Gastroesophageal sphincter (tissue), 4 donors: ENCODE results near the gene FAM228B. TPM values are rescaled to one million over a fixed set of nuclear protein-coding genes. Genes with fewer than 3 reads are reported as not detected.

Experiments
- ATAC-seq: fragments of 150-250 bp; one replicate; pipeline ENCODE4 v1.9.1; 2016; ENCODE audit warnings: mild to moderate bottlenecking, moderate library complexity
- H3K27ac ChIP-seq, 4 donors: fragments of 200-600 bp; sonication (generic) in 3 of 4; 1 replicate in 3 of 4; 2 replicates in 1 of 4; pipeline ENCODE4 v1.5.1; 2016 to 2019
- H3K27me3 ChIP-seq: fragments of 200-600 bp; sonication (generic); one replicate; pipeline ENCODE4 v1.5.1; 2019
- H3K36me3 ChIP-seq, 2 donors: fragments of 200-600 bp; sonication (generic); one replicate each; pipeline ENCODE4 v1.5.1; 2019; ENCODE audit warnings: control low read depth in 1 of 2
- H3K4me1 ChIP-seq, 3 donors: fragments of 200-600 bp; sonication (generic); 1 replicate in 2 of 3; 2 replicates in 1 of 3; pipeline ENCODE4 v1.5.1; 2016 to 2019; ENCODE audit warnings: control low read depth in 2 of 3
- H3K4me3 ChIP-seq, 2 donors: fragments of 200-600 bp; sonication (generic); one replicate each; pipeline ENCODE4 v1.5.1; 2019; ENCODE audit warnings: mild to moderate bottlenecking in 1 of 2, moderate library complexity in 1 of 2
- H3K9me3 ChIP-seq, 3 donors: fragments of 200-600 bp; sonication (generic); one replicate each; pipeline ENCODE4 v1.5.1; 2017 to 2019; ENCODE audit warnings: control low read depth in 2 of 3
- EP300 ChIP-seq: sonication (generic); formaldehyde crosslinking; IDR thresholded peaks from one replicate; pipeline ENCODE4 v1.6.1; 2017; ENCODE audit warnings: antibody characterized with exemption, mild to moderate bottlenecking
- POLR2A ChIP-seq, 2 donors: fragments of 450-650 bp; IDR thresholded peaks; one replicate each; pipeline ENCODE4 v1.6.1; 2017; ENCODE audit warnings: antibody characterized with exemption in 2 of 2, mild to moderate bottlenecking in 2 of 2, moderate library complexity in 1 of 2
- POLR2AphosphoS5 ChIP-seq: sonication (generic); formaldehyde crosslinking; IDR thresholded peaks from one replicate; pipeline ENCODE4 v1.6.1; 2017; ENCODE audit warnings: antibody characterized with exemption
- whole genome bisulfite sequencing, 2 donors: methylation state at CpG; one replicate each; pipeline ENCODE4 v1.1.5; 2018; ENCODE audit warnings: low coverage in 1 of 2; 5-methylcytosine and 5-hydroxymethylcytosine counted together
- total RNA-seq, 4 donors: library from RNA; depleted of rRNA; stranded (reverse); fragments of >200 nt; gene quantifications; one replicate each; pipeline ENCODE4 v1.1.0, GENCODE V29; 2016
- TF ChIP-seq, protein P1 (sequence below), 4 experiments: fragments of 200-600 bp in 2 of 4; fragments of 450-650 bp in 2 of 4; sonication (generic) in 1 of 4; IDR thresholded peaks; one replicate each; pipeline ENCODE4 v1.5.1; 2017 to 2019; ENCODE audit warnings: antibody characterized with exemption in 4 of 4, mild to moderate bottlenecking in 2 of 4, moderate library complexity in 2 of 4

FAM228B gene
- total RNA-seq, 4 donors from 2014 or later: 24.0 to 45.5 (median 30.9) TPM

DNA sequence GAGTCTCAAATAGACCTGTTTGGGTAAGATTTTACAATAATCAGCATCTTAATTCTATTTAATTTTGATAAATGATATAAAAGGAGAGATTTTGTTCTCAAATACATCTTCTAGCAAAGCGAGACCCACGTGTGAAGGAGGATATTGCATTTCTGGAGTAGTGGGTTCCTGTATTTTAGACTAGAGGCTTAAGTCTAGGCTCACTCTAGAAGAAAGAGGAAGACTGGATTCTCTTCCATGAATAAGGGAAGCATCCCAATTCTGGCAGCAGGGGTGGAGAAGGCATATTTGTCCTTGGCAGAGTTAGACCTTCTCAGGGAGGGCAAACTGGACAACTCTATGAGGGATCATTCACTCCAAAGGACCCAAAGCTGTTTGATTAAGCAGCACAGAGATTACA lies 40.3 kb downstream of the FAM228B start:
- Histone ChIP-seq H3K27ac (no peak overlapping the region), H3K27me3 (no peaks in the 10 kb centered on the region), H3K36me3 (peaks cover 0 to 43% of the 10 kb centered on the region in 2 donors), H3K4me1 (no peaks in the 10 kb centered on the region), H3K9me3 (no peaks in the 10 kb centered on the region), H3K4me3 (no peak overlapping the region)
- no peak for TF ChIP-seq EP300
- TF ChIP-seq, protein P1, sequence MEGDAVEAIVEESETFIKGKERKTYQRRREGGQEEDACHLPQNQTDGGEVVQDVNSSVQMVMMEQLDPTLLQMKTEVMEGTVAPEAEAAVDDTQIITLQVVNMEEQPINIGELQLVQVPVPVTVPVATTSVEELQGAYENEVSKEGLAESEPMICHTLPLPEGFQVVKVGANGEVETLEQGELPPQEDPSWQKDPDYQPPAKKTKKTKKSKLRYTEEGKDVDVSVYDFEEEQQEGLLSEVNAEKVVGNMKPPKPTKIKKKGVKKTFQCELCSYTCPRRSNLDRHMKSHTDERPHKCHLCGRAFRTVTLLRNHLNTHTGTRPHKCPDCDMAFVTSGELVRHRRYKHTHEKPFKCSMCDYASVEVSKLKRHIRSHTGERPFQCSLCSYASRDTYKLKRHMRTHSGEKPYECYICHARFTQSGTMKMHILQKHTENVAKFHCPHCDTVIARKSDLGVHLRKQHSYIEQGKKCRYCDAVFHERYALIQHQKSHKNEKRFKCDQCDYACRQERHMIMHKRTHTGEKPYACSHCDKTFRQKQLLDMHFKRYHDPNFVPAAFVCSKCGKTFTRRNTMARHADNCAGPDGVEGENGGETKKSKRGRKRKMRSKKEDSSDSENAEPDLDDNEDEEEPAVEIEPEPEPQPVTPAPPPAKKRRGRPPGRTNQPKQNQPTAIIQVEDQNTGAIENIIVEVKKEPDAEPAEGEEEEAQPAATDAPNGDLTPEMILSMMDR (IDR thresholded peaks at IDR 0.05): no peak
- no peak for TF ChIP-seq POLR2A (IDR thresholded peaks at IDR 0.05)
- 76 to 85% methylated on average over 2 of the region's 2 CpGs for WGBS, 2 donors
- no peak for ATAC-seq

DNA sequence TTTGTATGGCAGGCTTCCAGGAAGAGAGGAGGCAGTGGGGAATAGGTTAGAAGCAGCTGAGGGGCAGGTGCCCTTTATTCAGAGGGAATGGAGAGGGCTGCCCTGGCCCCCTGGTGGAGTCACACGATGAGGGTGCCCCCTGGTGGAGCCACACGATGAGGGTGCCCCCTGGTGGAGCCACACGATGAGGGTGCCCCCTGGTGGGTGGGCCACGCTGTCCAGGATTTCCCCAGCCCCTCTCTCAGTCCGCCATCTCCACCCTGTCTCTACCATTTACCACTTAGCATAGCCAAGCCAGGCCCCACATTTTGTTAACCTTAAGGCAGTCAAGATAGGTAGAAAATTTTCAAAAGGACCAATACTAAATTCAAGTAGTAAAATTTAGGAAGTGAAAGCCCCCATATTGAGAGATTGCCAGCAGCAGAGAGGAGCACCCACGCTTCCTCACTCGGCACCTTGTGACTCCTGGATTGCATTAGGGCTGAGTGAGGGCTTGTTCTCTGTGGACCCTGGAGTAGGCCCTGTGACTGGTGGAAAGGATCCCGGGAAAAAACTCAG lies 41.2 kb downstream of the FAM228B start:
- ATAC-seq: no peak
- Histone ChIP-seq H3K36me3 (peaks cover 0 to 43% of the 10 kb centered on the region in 2 donors), H3K4me3 (no peak overlapping the region), H3K27ac (no peak overlapping the region), H3K27me3 (no peaks in the 10 kb centered on the region), H3K9me3 (no peaks in the 10 kb centered on the region), H3K4me1 (no peaks in the 10 kb centered on the region)
- WGBS, 2 donors: 75 to 100% methylated on average over 1 to 4 of the region's 8 CpGs
- no peak for TF ChIP-seq POLR2A (IDR thresholded peaks at IDR 0.05)
- TF ChIP-seq, protein P1 (IDR thresholded peaks at IDR 0.05): peak in 3 of 4 experiments; percentile 25 to 72 (median 29)

DNA sequence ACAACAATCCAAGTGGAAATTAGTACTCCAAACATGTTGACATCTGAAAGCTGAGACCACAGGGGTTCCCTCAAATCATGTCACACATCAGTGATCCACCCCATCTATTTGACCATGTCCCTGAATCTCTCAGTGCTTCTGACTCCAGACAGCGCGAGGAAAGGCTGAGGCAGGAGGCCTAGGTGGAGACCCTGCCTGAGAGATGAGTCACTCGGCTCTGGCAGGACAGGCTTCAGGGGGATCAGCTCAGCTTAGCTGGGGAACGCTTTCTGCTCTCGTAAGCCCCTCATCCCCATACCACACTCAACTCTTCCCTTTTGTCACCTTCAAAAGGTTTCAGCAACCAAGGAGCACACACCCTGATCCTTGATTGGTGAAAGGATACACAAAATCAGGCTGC lies 45.8 kb downstream of the FAM228B start:
- no peak for ATAC-seq
- no peaks in the 10 kb centered on the region for H3K4me1 ChIP-seq
- TF ChIP-seq, protein P1 (IDR thresholded peaks at IDR 0.05): no peak
- no peak for TF ChIP-seq POLR2A (IDR thresholded peaks at IDR 0.05)
- no peak for TF ChIP-seq POLR2AphosphoS5
- TF ChIP-seq EP300: no peak
- H3K36me3 ChIP-seq: peaks cover 0 to 17% of the 10 kb centered on the region in 2 donors
- 70 to 81% methylated on average over 2 to 5 of the region's 5 CpGs for WGBS, 2 donors
- H3K9me3 ChIP-seq: no peaks in the 10 kb centered on the region
- no peak overlapping the region for H3K27ac ChIP-seq
- no peak overlapping the region for H3K4me3 ChIP-seq
- H3K27me3 ChIP-seq: no peaks in the 10 kb centered on the region

DNA sequence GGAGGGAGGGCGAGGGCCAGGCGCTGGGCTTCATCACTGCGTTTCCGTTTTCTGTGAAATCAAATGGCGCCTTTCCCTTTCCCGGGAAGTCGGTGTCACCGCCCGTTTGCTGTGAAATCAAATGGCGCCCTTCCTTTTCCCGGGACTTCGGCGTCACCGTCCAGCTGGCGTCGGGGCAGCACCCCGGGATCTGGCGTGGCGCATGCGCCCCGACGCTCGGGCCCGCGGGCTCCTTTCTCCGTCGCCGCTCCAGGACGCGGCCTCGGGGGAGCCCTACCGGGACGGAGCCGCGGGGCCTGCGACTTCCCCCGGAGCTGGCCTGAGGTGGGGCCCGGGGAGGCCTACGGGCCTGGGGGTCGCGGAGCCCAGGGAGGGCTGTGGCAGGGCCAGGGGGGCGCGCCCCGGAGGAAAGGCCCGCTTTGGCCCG lies 51.6 kb downstream of the FAM228B start, which contains the start of gene FAM228A:
FAM228A (plus strand) TSS at position 203 of the 427 bp plus-strand sequence. CDS start 428 bp downstream, outside the sequence.
- peak within 1 kb of the TSS in 1 of 4 donors; percentile 38 for H3K27ac ChIP-seq
- no CpG with 5 or more reads among the region's 46 CpGs for WGBS, 2 donors

More for the DNA sequence above, 51.6 kb downstream of the FAM228B start, which contains the start of gene FAM228A:
- TF ChIP-seq POLR2A (IDR thresholded peaks at IDR 0.05) (no peak), POLR2AphosphoS5 (no peak), EP300 (no peak)
- TF ChIP-seq, protein P1 (IDR thresholded peaks at IDR 0.05): no peak
- Histone ChIP-seq H3K27me3 (peaks cover 8% of the 10 kb centered on the region), H3K4me3 (peak within 1 kb of the TSS in 1 of 2 donors; percentile 29), H3K9me3 (peaks cover 0 to 6% (median 0%) of the 10 kb centered on the region in 3 donors), H3K36me3 (peaks cover 0 to 2% of the 10 kb centered on the region in 2 donors), H3K4me1 (no peaks in the 10 kb centered on the region)
- no peak for ATAC-seq
